ENCODE measurements around the gene VPS11. TPM values are rescaled to one million over a fixed set of nuclear protein-coding genes. Genes with fewer than 3 reads are reported as not detected.

The VPS11 gene
- total RNA-seq, 6 experiments from 2014 or later = 27.4 to 31.4 (median 27.8) TPM

- H3K27me3 Mint-ChIP-seq (ENCODE audit: insufficient read depth) = peaks cover 1% of the 10 kb centered on the region; the same call in 1 of the 2 replicates
- H3K4me3 Mint-ChIP-seq = no peak overlapping the region
- H3K4me1 Mint-ChIP-seq (ENCODE audit: low read depth) = peaks cover 40% of the 10 kb centered on the region
- TF ChIP-seq CTCF (IDR thresholded peaks at IDR 0.05) = peak; percentile 71
- peak; percentile 38 for DNase-seq
- H3K27ac Mint-ChIP-seq = no peak overlapping the region; the same call in 1 of the 2 replicates
- no peaks in the 10 kb centered on the region for H3K9me3 Mint-ChIP-seq
- H3K36me3 Mint-ChIP-seq (ENCODE audit: low read depth) = peaks cover 9% of the 10 kb centered on the region; the same call in 1 of the 2 replicates
Measured at GRCh38 chr11:119065369-119065768, 2.2 kb upstream of the VPS11 start.

- Mint-ChIP-seq H3K36me3 (ENCODE audit: low read depth) (peaks cover 29% of the 10 kb centered on the region; the same call in 1 of the 2 replicates), H3K27ac (no peak overlapping the region), H3K4me1 (ENCODE audit: low read depth) (no peaks in the 10 kb centered on the region), H3K4me3 (no peak overlapping the region), H3K9me3 (no peaks in the 10 kb centered on the region), H3K27me3 (ENCODE audit: insufficient read depth) (no peaks in the 10 kb centered on the region; the same call in 1 of the 2 replicates)
- no peak for DNase-seq
- no peak for TF ChIP-seq CTCF (IDR thresholded peaks at IDR 0.05)
Measured at GRCh38 chr11:119077839-119078238, 10.2 kb downstream of the VPS11 start.

GRCh38 chr11:119078675-119079420 is 11.2 kb downstream of the VPS11 start:
- DNase-seq = no peak

GRCh38 chr11:119081682-119082260 is 14.2 kb downstream of the VPS11 start:
- Mint-ChIP-seq H3K27me3 (ENCODE audit: insufficient read depth) (no peaks in the 10 kb centered on the region; the same call in 1 of the 2 replicates), H3K9me3 (no peaks in the 10 kb centered on the region), H3K4me3 (no peak overlapping the region), H3K4me1 (ENCODE audit: low read depth) (peaks cover 14% of the 10 kb centered on the region; the same call in 1 of the 2 replicates), H3K36me3 (ENCODE audit: low read depth) (peaks cover 29% of the 10 kb centered on the region; the same call in 1 of the 2 replicates), H3K27ac (no peak overlapping the region)
- no peak for TF ChIP-seq CTCF (IDR thresholded peaks at IDR 0.05)
- no peak for DNase-seq

More at GRCh38 chr11:119078675-119079420, 11.2 kb downstream of the VPS11 start:
- peaks cover 29% of the 10 kb centered on the region; the same call in 1 of the 2 replicates for H3K36me3 Mint-ChIP-seq (ENCODE audit: low read depth)
- H3K4me1 Mint-ChIP-seq (ENCODE audit: low read depth) = no peaks in the 10 kb centered on the region
- no peaks in the 10 kb centered on the region for H3K9me3 Mint-ChIP-seq
- no peaks in the 10 kb centered on the region; the same call in 1 of the 2 replicates for H3K27me3 Mint-ChIP-seq (ENCODE audit: insufficient read depth)
- no peak overlapping the region for H3K4me3 Mint-ChIP-seq
- no peak overlapping the region for H3K27ac Mint-ChIP-seq
- no peak for TF ChIP-seq CTCF (IDR thresholded peaks at IDR 0.05)

- TF ChIP-seq CTCF (IDR thresholded peaks at IDR 0.05) = no peak
- peak within 1 kb of the TSS; percentile 100 for H3K4me3 Mint-ChIP-seq
- peaks cover 13% of the 10 kb centered on the region; the same call in 1 of the 2 replicates for H3K36me3 Mint-ChIP-seq (ENCODE audit: low read depth)
- DNase-seq = peak; percentile 83
- peak within 1 kb of the TSS; percentile 96 for H3K27ac Mint-ChIP-seq
- no peaks in the 10 kb centered on the region for H3K27me3 Mint-ChIP-seq (ENCODE audit: insufficient read depth)
- no peaks in the 10 kb centered on the region for H3K9me3 Mint-ChIP-seq
- peaks cover 23% of the 10 kb centered on the region for H3K4me1 Mint-ChIP-seq (ENCODE audit: low read depth)
Measured at GRCh38 chr11:119084663-119085436, 17.2 kb downstream of the VPS11 start, which contains the start of gene HMBS. Gene HMBS, plus strand, starts transcription at chr11:119084881. Its CDS starts 153 bp downstream, at chr11:119085034.

Data from HFFc6 (cell line).